ENCODE results near the gene PXK.

GRCh38 chr3:58359621-58360020, 26.9 kb downstream of the PXK start:
- no peak for TF ChIP-seq CTCF (IDR thresholded peaks at IDR 0.05)
- no peak for TF ChIP-seq POLR2A (IDR thresholded peaks at IDR 0.05)
